ENCODE measurements around the gene COL25A1.

The COL25A1 gene
- total RNA-seq = 0.09 to 0.18 reads per million in 2 experiments

- DNase-seq (ENCODE audit: low read depth) = peak; percentile 19
These were observed at the start of gene COL25A1 for GRCh38 chr4:109302361-109303139. Gene COL25A1 (minus strand): TSS chr4:109302658.

- DNase-seq (ENCODE audit: low read depth) = no peak
These were observed 47.7 kb upstream of the COL25A1 start for GRCh38 chr4:109350121-109350520.

- no peak for DNase-seq (ENCODE audit: low read depth)
These were observed 32.0 kb upstream of the COL25A1 start for GRCh38 chr4:109334129-109335105.

- no peak for DNase-seq (ENCODE audit: low read depth)
These were observed 30.5 kb upstream of the COL25A1 start for GRCh38 chr4:109332926-109333464.

- no peak for DNase-seq (ENCODE audit: low read depth)
These were observed 25.2 kb upstream of the COL25A1 start for GRCh38 chr4:109327641-109328040.

GRCh38 chr4:109325698-109326097 is 23.2 kb upstream of the COL25A1 start:
- DNase-seq (ENCODE audit: low read depth) = no peak

- no peak for DNase-seq (ENCODE audit: low read depth)
These were observed 20.9 kb upstream of the COL25A1 start for GRCh38 chr4:109323348-109323747.

- DNase-seq (ENCODE audit: low read depth) = no peak
These were observed 18.8 kb upstream of the COL25A1 start for GRCh38 chr4:109321232-109321631.

GRCh38 chr4:109319684-109320083 is 17.2 kb upstream of the COL25A1 start:
- no peak for DNase-seq (ENCODE audit: low read depth)

- no peak for DNase-seq (ENCODE audit: low read depth)
These were observed 16.7 kb upstream of the COL25A1 start for GRCh38 chr4:109319156-109319555.

- no peak for DNase-seq (ENCODE audit: low read depth)
These were observed 13.4 kb upstream of the COL25A1 start for GRCh38 chr4:109315818-109316217.

GRCh38 chr4:109315341-109315740 is 12.9 kb upstream of the COL25A1 start:
- DNase-seq (ENCODE audit: low read depth) = no peak

- no peak for DNase-seq (ENCODE audit: low read depth)
These were observed 11.0 kb upstream of the COL25A1 start for GRCh38 chr4:109313168-109314133.

GRCh38 chr4:109303140-109303496 is 660 bp upstream of the COL25A1 start:
- no peak for DNase-seq (ENCODE audit: low read depth)

GRCh38 chr4:109301651-109302360 is 652 bp downstream of the COL25A1 start:
- no peak for DNase-seq (ENCODE audit: low read depth)

GRCh38 chr4:109298279-109299010 is 4.0 kb downstream of the COL25A1 start:
- DNase-seq (ENCODE audit: low read depth) = no peak

- DNase-seq (ENCODE audit: low read depth) = no peak
These were observed 5.9 kb downstream of the COL25A1 start for GRCh38 chr4:109296527-109296926.

- DNase-seq (ENCODE audit: low read depth) = no peak
These were observed 7.4 kb downstream of the COL25A1 start for GRCh38 chr4:109295081-109295480.

- DNase-seq (ENCODE audit: low read depth) = no peak
These were observed 7.9 kb downstream of the COL25A1 start for GRCh38 chr4:109294468-109295020.

- DNase-seq (ENCODE audit: low read depth) = no peak
These were observed 8.5 kb downstream of the COL25A1 start for GRCh38 chr4:109294006-109294405.

Data from T follicular helper cell (primary cell).